Measurements from ENCODE around the gene ACO2. TPM values are rescaled to one million over a fixed set of nuclear protein-coding genes. Genes with fewer than 3 reads are reported as not detected.
A peak's percentile ranks its signal among the peaks of the same experiment; 100 is the strongest.

Gene ACO2
- total RNA-seq, 2 experiments from 2014 or later: 103 to 105 TPM

DNA sequence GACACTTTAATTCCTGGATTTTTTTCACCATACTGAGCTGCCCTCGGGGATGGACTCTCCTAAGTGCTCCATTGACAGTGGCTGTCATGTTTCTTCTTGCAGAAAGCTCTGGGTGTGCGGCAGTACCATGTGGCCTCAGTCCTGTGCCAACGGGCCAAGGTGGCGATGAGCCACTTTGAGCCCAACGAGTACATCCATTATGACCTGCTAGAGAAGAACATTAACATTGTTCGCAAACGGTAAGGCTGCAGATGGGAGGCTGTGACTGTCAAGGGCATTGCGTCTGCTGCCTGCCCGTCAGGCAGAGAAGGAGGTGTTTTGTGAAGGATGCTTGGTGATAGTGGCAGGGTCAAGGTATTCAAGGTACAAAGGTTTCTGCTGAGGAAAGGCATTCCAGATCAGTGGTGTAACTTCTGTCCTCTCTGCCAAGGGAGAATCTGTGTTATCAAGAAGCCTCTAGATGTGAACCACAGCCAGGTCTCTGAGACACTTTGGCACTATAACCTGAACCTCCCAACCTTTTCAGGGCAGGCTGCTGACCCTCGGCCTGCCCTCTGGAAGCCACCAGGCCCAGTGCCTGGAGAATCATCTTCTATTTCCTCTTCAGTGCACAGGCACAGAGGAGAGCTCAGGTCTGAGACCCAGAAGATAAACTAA, 30.8 kb downstream of the ACO2 start:
- Mint-ChIP-seq H3K4me3 (no peak overlapping the region), H3K4me1 (ENCODE audit: low read depth) (no peaks in the 10 kb centered on the region), H3K27me3 (no peaks in the 10 kb centered on the region), H3K27ac (no peak overlapping the region), H3K9me3 (no peaks in the 10 kb centered on the region), H3K36me3 (peaks cover 10% of the 10 kb centered on the region)
- POLR2A ChIA-PET: no interaction called here
- intact Hi-C loops (cut with micrococcal nuclease): no loop called here
- DNase-seq: no peak
- CTCF ChIA-PET: interaction anchor here (0.8 to 4.9 kb wide), 4 partner anchors 17 to 97 kb away, joined by 3 to 68 read pairs (median 5); no protein-coding TSS in a partner anchor

DNA sequence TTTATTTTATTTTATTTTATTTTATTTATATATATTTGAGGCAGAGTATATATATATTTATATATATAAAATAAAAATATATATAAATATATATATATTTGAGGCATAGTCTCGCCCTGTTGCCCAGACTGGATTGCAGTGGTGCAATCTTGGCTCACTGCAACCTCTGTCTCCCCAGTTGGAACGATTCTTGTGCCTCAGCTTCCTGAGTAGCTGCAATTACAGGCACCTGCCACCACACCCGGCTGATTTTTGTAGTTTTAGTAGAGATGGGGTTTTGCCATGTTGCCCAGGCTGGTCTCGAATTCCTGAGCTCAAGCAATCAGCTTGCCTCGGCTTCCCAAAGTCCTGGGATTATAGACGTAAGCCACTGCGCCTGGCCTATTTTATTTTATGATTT, 31.4 kb downstream of the ACO2 start:
- Mint-ChIP-seq H3K27me3 (no peaks in the 10 kb centered on the region), H3K27ac (no peak overlapping the region), H3K9me3 (no peaks in the 10 kb centered on the region), H3K4me1 (ENCODE audit: low read depth) (no peaks in the 10 kb centered on the region), H3K4me3 (no peak overlapping the region), H3K36me3 (peaks cover 12% of the 10 kb centered on the region)
- no peak for DNase-seq
- intact Hi-C loops (cut with micrococcal nuclease): no loop called here
- ChIA-PET CTCF (interaction anchor here (1.2 to 4.9 kb wide), 3 partner anchors 27 to 101 kb away, joined by 3 to 68 read pairs (median 7); no protein-coding TSS in a partner anchor), POLR2A (no interaction called here)

DNA sequence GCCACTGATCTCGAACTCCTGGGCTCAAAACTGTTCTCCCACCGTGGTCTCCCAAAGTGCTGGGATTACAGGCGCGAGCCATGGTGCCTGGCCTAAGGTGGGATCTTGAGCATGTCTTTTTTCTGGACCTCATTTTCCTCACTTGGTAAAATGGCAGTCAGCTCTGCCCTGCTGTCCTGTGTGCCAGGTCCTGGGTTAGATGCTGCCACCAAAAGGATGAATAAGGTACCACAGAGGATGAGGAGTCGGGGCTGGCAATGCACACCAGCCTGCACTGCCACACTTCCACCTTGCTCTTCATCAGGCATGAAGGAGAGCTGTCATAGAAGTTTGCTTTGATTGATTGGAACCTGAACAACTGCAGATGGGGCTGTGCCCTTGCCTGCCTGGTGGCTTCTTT, 32.3 kb downstream of the ACO2 start:
- CTCF ChIA-PET: interaction anchor here (1.1 to 4.9 kb wide), 5 partner anchors 13 to 102 kb away, joined by 3 to 68 read pairs (median 4); no protein-coding TSS in a partner anchor
- peak; percentile 33 for DNase-seq
- H3K27me3 Mint-ChIP-seq: no peaks in the 10 kb centered on the region
- H3K36me3 Mint-ChIP-seq: peaks cover 12% of the 10 kb centered on the region
- H3K9me3 Mint-ChIP-seq: no peaks in the 10 kb centered on the region
- POLR2A ChIA-PET: interaction anchor here (1.0 kb wide), 1 partner anchor 32 kb away, joined by 3 read pairs; the partner anchor contains the start of genes ACO2 and PHF5A
- no peak overlapping the region for H3K4me3 Mint-ChIP-seq
- H3K27ac Mint-ChIP-seq: no peak overlapping the region
- intact Hi-C loops (cut with micrococcal nuclease): no loop called here
- H3K4me1 Mint-ChIP-seq (ENCODE audit: low read depth): no peaks in the 10 kb centered on the region

DNA sequence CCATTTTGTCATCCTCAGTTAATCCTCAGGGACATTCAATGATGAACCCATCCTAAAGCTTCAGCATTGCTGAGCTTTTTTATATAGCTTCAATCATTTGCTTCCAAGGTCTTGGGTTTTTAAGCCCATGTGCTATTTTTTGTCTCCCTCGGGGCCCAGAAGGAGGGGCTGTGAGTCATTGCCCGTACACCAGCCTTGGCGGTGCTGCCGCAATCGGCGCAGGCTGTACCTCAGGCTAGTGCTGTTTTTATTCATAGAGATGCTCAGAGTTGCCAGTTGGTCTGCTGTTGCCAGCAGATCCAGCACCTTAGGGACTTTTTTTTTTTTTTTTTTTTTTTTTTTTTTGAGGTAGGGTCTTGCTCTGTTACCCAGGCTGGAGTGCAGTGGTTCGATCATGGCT, 35.5 kb downstream of the ACO2 start:
- intact Hi-C loops (cut with micrococcal nuclease): no loop called here
- Mint-ChIP-seq H3K36me3 (peaks cover 17% of the 10 kb centered on the region), H3K27ac (no peak overlapping the region), H3K9me3 (no peaks in the 10 kb centered on the region), H3K4me1 (ENCODE audit: low read depth) (no peaks in the 10 kb centered on the region), H3K4me3 (no peak overlapping the region), H3K27me3 (no peaks in the 10 kb centered on the region)
- POLR2A ChIA-PET: no interaction called here
- CTCF ChIA-PET: interaction anchor here (0.5 to 3.5 kb wide), 3 partner anchors 13 to 115 kb away, joined by 3 to 17 read pairs (median 3); no protein-coding TSS in a partner anchor
- no peak for DNase-seq

DNA sequence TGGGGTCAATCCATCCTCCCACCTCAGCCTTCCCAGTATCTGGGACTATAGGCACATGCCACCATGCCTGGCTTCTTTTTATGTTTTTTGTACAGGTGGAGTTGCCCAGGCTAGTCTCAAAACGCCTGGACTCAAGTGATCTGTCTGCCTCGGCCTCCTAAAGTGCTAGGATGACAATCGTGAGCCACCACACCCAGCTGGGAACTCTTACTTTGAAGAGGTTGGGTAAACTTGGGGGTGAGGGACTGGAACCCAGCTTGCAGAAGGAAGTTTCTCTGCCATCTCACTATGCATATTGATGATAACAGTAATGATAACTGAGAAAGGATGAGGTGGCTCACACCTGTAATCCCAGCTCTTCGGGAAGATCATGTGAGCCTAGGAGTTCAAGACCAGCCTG, 35.9 kb downstream of the ACO2 start:
- Mint-ChIP-seq H3K36me3 (peaks cover 15% of the 10 kb centered on the region), H3K27ac (no peak overlapping the region), H3K4me3 (no peak overlapping the region), H3K27me3 (no peaks in the 10 kb centered on the region), H3K4me1 (ENCODE audit: low read depth) (no peaks in the 10 kb centered on the region), H3K9me3 (no peaks in the 10 kb centered on the region)
- intact Hi-C loops (cut with micrococcal nuclease): no loop called here
- no peak for DNase-seq
- ChIA-PET CTCF (interaction anchor here (0.5 to 3.5 kb wide), 3 partner anchors 13 to 116 kb away, joined by 3 to 17 read pairs (median 6); no protein-coding TSS in a partner anchor), POLR2A (no interaction called here)

DNA sequence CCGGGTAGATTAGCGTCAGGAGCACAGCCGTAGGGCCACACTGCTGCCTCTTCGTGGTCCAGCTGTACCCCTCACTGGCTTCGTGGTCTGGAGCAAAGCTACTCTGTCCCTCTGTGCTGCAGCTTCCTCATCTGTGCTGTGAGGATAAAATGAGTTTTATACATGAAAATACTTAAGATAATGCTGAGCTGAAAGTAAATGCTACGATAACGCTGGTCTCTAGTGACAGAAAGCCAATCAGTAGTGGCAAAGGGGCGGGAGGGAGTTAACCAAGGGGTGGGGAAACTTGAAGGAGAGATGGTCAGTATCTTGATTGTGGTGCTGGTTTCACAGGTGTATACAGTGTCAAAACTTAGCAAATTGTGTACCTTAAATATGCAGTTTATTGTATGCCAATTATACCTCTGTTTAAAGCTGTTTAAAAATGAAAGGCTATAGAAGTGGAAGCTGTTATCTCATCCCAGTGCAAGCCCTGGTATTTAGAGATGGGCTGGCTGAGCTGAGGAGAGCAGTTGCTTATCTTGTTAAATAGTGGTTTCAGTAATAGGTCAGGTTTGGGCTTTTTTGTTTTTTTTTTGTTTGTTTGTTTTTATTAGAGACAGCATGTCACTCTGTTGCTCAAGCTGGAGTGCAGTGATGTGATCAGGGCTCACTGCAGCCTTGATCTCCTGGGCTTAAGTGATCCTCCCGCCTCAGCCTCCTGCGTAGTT, 36.7 kb downstream of the ACO2 start:
- Mint-ChIP-seq H3K4me3 (no peak overlapping the region), H3K27me3 (no peaks in the 10 kb centered on the region), H3K9me3 (no peaks in the 10 kb centered on the region), H3K4me1 (ENCODE audit: low read depth) (no peaks in the 10 kb centered on the region), H3K36me3 (peaks cover 14% of the 10 kb centered on the region), H3K27ac (no peak overlapping the region)
- ChIA-PET POLR2A (no interaction called here), CTCF (interaction anchor here (1.6 to 3.5 kb wide), 3 partner anchors 12 to 102 kb away, joined by 3 to 17 read pairs (median 6); no protein-coding TSS in a partner anchor)
- intact Hi-C loops (cut with micrococcal nuclease): no loop called here
- no peak for DNase-seq

DNA sequence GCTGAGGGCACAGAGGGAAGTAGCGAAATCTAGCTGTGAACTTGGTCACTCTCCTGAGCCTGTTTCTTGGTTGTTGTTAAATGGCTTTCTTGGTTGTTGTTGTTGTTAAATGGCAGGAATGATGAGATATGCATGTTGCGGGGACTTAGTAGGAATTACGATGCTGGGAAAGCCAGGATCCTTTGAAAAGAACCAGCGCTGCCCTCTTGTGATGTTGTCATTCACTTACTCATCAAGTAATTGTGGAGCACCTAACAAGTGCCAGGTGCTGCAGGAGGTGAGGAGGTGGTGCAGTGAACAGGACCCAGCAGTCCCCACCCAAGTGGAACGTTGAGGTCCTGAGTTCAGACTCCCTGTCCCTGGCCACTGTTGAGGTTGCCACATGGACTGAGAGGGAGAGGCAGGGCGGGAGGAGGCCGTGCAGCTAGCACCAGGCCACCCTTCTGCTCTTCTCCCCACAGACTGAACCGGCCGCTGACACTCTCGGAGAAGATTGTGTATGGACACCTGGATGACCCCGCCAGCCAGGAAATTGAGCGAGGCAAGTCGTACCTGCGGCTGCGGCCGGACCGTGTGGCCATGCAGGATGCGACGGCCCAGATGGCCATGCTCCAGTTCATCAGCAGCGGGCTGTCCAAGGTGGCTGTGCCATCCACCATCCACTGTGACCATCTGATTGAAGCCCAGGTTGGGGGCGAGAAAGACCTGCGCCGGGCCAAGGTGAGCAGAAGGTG, 38.6 kb downstream of the ACO2 start:
- H3K36me3 Mint-ChIP-seq: peaks cover 12% of the 10 kb centered on the region
- POLR2A ChIA-PET: no interaction called here
- intact Hi-C loops (cut with micrococcal nuclease): no loop called here
- CTCF ChIA-PET: interaction anchor here (3.5 kb wide), 1 partner anchor 10 kb away, joined by 17 read pairs; no protein-coding TSS in a partner anchor
- H3K4me1 Mint-ChIP-seq (ENCODE audit: low read depth): no peaks in the 10 kb centered on the region
- no peak overlapping the region for H3K4me3 Mint-ChIP-seq
- DNase-seq: no peak
- H3K27me3 Mint-ChIP-seq: no peaks in the 10 kb centered on the region
- no peak overlapping the region for H3K27ac Mint-ChIP-seq
- H3K9me3 Mint-ChIP-seq: no peaks in the 10 kb centered on the region

DNA sequence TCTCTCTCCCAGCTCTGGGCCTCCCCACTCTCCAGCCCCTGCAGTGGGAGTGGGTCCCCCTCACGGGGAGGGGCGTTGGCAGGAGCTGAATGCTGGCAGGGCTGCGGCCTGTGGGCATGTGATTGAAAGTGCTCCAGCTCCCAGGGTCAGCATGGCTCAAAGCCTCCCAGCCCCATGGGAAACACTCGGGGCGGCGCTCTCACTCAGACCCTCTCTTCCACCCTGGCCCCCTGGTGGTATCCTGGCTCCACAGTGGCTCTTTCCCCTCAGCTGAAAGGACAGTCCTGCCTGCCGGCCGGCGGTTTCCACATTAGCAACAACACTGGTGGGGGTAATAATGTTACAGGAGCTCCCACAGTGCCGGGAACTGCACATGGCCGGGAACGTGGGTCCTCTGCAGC, 39.9 kb downstream of the ACO2 start:
- H3K9me3 Mint-ChIP-seq: no peaks in the 10 kb centered on the region
- CTCF ChIA-PET: interaction anchor here (1.0 kb wide), 1 partner anchor 18 kb away, joined by 3 read pairs; no protein-coding TSS in a partner anchor
- H3K4me1 Mint-ChIP-seq (ENCODE audit: low read depth): no peaks in the 10 kb centered on the region
- intact Hi-C loops (cut with micrococcal nuclease): no loop called here
- no peaks in the 10 kb centered on the region for H3K27me3 Mint-ChIP-seq
- DNase-seq: no peak
- H3K36me3 Mint-ChIP-seq: peaks cover 16% of the 10 kb centered on the region
- H3K4me3 Mint-ChIP-seq: no peak overlapping the region
- POLR2A ChIA-PET: no interaction called here
- no peak overlapping the region for H3K27ac Mint-ChIP-seq

DNA sequence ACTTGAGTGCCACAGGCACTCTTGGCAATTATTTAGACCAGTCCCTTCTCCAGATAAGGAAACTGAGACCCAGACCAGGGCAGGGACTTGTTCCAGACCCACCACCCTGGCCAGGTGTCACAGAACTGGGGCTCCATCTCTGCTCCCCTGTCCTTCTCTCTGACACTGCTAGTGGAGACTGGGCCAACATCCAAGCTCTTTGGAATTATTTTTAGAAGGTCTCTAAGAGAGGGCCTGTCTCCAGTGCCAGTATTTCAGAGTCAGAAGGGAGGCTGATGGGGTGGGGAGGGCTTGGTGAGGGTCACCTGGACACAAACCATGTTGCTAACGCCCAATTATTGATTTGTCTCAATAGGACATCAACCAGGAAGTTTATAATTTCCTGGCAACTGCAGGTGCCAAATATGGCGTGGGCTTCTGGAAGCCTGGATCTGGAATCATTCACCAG, 42.6 kb downstream of the ACO2 start:
- H3K4me3 Mint-ChIP-seq: no peak overlapping the region
- intact Hi-C loops (cut with micrococcal nuclease): no loop called here
- H3K4me1 Mint-ChIP-seq (ENCODE audit: low read depth): no peaks in the 10 kb centered on the region
- H3K36me3 Mint-ChIP-seq: peaks cover 19% of the 10 kb centered on the region
- ChIA-PET CTCF (interaction anchor here (1.2 kb wide), 1 partner anchor 16 kb away, joined by 4 read pairs; no protein-coding TSS in a partner anchor), POLR2A (no interaction called here)
- DNase-seq: no peak
- no peaks in the 10 kb centered on the region for H3K9me3 Mint-ChIP-seq
- no peak overlapping the region for H3K27ac Mint-ChIP-seq
- no peaks in the 10 kb centered on the region for H3K27me3 Mint-ChIP-seq

DNA sequence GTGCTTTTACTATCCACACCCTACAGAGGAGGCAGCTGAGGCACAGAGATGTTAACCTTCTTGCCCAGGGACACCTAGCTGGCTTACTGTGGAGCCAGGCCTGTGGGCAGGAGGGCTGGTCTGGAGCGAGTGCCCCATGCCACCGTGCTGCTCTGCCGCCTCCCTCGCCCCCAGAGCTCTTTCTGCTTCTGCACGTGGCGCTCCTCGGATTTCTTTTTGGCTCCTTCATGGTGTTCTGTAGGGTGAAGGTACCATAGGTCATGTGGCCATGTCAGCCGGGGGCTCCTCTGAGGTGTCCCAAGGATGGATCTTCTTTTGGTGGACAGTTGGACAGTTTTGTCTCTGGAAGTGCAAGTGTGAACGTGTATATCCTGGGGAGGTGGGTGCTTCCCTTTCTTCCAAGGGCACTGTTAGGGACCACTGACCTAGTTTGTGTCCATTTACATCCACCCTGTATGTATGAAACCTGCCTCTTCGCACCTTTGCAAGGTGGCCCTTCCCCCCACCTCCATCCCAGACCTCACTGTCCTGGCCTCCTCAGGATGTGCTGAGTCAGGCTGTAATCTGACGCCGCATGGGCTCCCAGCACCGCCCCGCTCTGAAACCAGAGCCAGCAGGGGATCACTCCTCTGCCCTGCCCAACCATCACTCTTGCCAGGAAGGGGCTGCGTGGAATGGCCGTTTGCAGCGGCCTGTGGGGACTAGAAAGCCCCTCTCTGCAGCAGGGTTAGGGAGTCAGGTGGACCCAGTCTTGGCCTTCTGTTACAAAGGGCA, 43.7 kb downstream of the ACO2 start:
- ChIA-PET CTCF (interaction anchor here (1.1 to 2.7 kb wide), 2 partner anchors 12 to 109 kb away, joined by 4 to 27 read pairs; no protein-coding TSS in a partner anchor), POLR2A (no interaction called here)
- DNase-seq: no peak
- Mint-ChIP-seq H3K4me3 (no peak overlapping the region), H3K36me3 (peaks cover 22% of the 10 kb centered on the region), H3K27me3 (no peaks in the 10 kb centered on the region), H3K4me1 (ENCODE audit: low read depth) (peaks cover 7% of the 10 kb centered on the region), H3K27ac (no peak overlapping the region), H3K9me3 (no peaks in the 10 kb centered on the region)
- intact Hi-C loops (cut with micrococcal nuclease): no loop called here

DNA sequence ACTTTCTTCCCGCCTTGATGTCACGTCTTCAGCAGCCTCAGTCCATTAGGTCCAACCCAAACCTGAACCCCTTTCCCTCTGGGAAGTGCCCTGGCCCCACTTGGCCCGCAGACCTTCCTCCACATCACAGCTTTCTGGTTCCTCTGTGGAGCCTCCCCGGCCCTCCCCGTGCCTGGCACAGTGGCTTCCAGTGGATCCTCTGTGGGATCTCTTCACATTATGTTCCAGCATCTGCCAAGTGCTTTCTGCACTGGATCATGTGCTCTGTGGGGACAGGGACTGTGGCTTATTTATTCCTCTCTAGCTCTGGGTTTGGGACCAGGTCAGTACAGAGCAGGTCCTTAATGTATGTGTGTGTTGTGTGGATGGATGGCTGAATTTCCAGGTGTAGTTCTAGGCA, 44.5 kb downstream of the ACO2 start:
- DNase-seq: no peak
- POLR2A ChIA-PET: no interaction called here
- H3K27me3 Mint-ChIP-seq: no peaks in the 10 kb centered on the region
- peaks cover 19% of the 10 kb centered on the region for H3K36me3 Mint-ChIP-seq
- peaks cover 7% of the 10 kb centered on the region for H3K4me1 Mint-ChIP-seq (ENCODE audit: low read depth)
- no peak overlapping the region for H3K27ac Mint-ChIP-seq
- no peaks in the 10 kb centered on the region for H3K9me3 Mint-ChIP-seq
- no peak overlapping the region for H3K4me3 Mint-ChIP-seq
- intact Hi-C loops (cut with micrococcal nuclease): no loop called here
- CTCF ChIA-PET: interaction anchor here (1.1 to 2.7 kb wide), 2 partner anchors 11 to 110 kb away, joined by 4 to 27 read pairs; no protein-coding TSS in a partner anchor
